Measurements from ENCODE around the gene DAPK2. TPM values are rescaled to one million over a fixed set of nuclear protein-coding genes. Genes with fewer than 3 reads are reported as not detected.

The DAPK2 gene
- polyA plus RNA-seq, 2 of the 4 experiments (the other 2 are of a cell fraction) = 3.1 to 4.8 TPM

GRCh38 chr15:63861946-63862517 lies 184.3 kb downstream of the DAPK2 start (continued):
- TF ChIP-seq PBX3 (IDR thresholded peaks at IDR 0.05) = no peak

- Histone ChIP-seq H3K4me1 (peaks cover 11% of the 10 kb centered on the region; the same call in 1 of the 3 replicates), H3K4me2 (no peak overlapping the region), H3K27ac (no peak overlapping the region), H3K4me3 (no peak overlapping the region), H3K9me3 (no peaks in the 10 kb centered on the region)
- ATAC-seq = no peak
- POLR2A ChIA-PET = no interaction called here
- no peak for DNase-seq (ENCODE audit: low read depth in 1 of 2, low spot score in 1 of 2)
- FAIRE-seq = no peak
- 75% methylated on average over 4 of the region's 4 CpGs for WGBS (ENCODE audit: missing lambda C conversion rate)
- CTCF ChIA-PET = interaction anchor here (1.4 kb wide), 1 partner anchor 108 kb away, joined by 4 read pairs; no protein-coding TSS in a partner anchor
- TF ChIP-seq FOXS1 (CRISPR knock-in tag; IDR thresholded peaks at IDR 0.05) (no peak), NFE2L2 (conservative IDR thresholded peaks at IDR 0.05; ENCODE audit: low read length) (no peak), ESRRA (IDR thresholded peaks at IDR 0.05; ENCODE audit: borderline replicate concordance, low read length) (no peak), TFCP2L1 (CRISPR knock-in tag; IDR thresholded peaks at IDR 0.05) (no peak), CHD2 (IDR thresholded peaks at IDR 0.05; ENCODE audit: low read length, partially characterized antibody) (no peak), SREBF2 (IDR thresholded peaks at IDR 0.05) (no peak), FOSB (CRISPR knock-in tag; IDR thresholded peaks at IDR 0.05) (no peak), ZC3H11A (IDR thresholded peaks at IDR 0.05) (no peak), RAD21 (conservative IDR thresholded peaks at IDR 0.05 in 1 of 2, IDR thresholded peaks at IDR 0.05 in 1 of 2) (no peak), HMGXB4 (CRISPR knock-in tag; IDR thresholded peaks at IDR 0.05; ENCODE audit: borderline replicate concordance) (no peak), HOXB5 (CRISPR knock-in tag; IDR thresholded peaks at IDR 0.05) (no peak), EP300 (IDR thresholded peaks at IDR 0.05) (no peak), BHLHE40 (IDR thresholded peaks at IDR 0.05; ENCODE audit: low read depth, low read length) (no peak), ELK1 (IDR thresholded peaks at IDR 0.05; ENCODE audit: low read depth, low read length) (no peak), MAFK (IDR thresholded peaks at IDR 0.05; ENCODE audit: partially characterized antibody) (no peak)
These were observed 185.7 kb downstream of the DAPK2 start for GRCh38 chr15:63860555-63860954.

- ATAC-seq = no peak
- no peak for DNase-seq (ENCODE audit: low read depth in 1 of 2, low spot score in 1 of 2)
- Histone ChIP-seq H3K4me2 (no peak overlapping the region), H3K27ac (no peak overlapping the region), H3K9me3 (no peaks in the 10 kb centered on the region), H3K4me1 (peaks cover 11% of the 10 kb centered on the region; the same call in 1 of the 3 replicates), H3K4me3 (no peak overlapping the region)
- POLR2A ChIA-PET = interaction anchor here (0.6 kb wide), 1 partner anchor 13 kb away, joined by 4 read pairs; no protein-coding TSS in a partner anchor
- CTCF ChIA-PET = interaction anchor here (1.4 kb wide), 1 partner anchor 108 kb away, joined by 4 read pairs; no protein-coding TSS in a partner anchor
- no peak for FAIRE-seq
- TF ChIP-seq TP53 (CRISPR knock-in tag; IDR thresholded peaks at IDR 0.05) (no peak), BCL3 (IDR thresholded peaks at IDR 0.05) (no peak), NR3C1 (IDR thresholded peaks at IDR 0.05) (no peak), KDM5A (IDR thresholded peaks at IDR 0.05) (no peak), TFCP2L1 (CRISPR knock-in tag; IDR thresholded peaks at IDR 0.05) (no peak), RFX5 (IDR thresholded peaks at IDR 0.05) (no peak), ZSCAN20 (CRISPR knock-in tag; IDR thresholded peaks at IDR 0.05) (no peak)
- WGBS (ENCODE audit: missing lambda C conversion rate) = 100% methylated on average over 1 of the region's 1 CpG
These were observed 186.1 kb downstream of the DAPK2 start for GRCh38 chr15:63860155-63860554.

Measured in A549 (cell line).